Frontal cortex (tissue), 4 donors: Measurements from ENCODE around the gene SPAAR. TPM values are rescaled to one million over a fixed set of nuclear protein-coding genes. Genes with fewer than 3 reads are reported as not detected.

Experiments used
- DNase-seq, 2 donors: peaks; one replicate each; pipeline ENCODE4 v3.0.0; 2012; ENCODE audit warnings: low spot score in 2 of 2
- FAIRE-seq: peaks from 2 replicates; lab custom pipeline; 2012; peaks lifted over from hg19 to GRCh38; lab: Jason Lieb, UNC
- total RNA-seq: library from RNA; depleted of rRNA; stranded (reverse); fragments of >200 nt; gene quantifications from one replicate; pipeline ENCODE4 v1.2.3, GENCODE V29; 2014
- donor health status: control.
- donor health status: control.
- donor health status: control.

SPAAR gene
- total RNA-seq, 1 donor from 2014 or later = 0.41 TPM

DNA sequence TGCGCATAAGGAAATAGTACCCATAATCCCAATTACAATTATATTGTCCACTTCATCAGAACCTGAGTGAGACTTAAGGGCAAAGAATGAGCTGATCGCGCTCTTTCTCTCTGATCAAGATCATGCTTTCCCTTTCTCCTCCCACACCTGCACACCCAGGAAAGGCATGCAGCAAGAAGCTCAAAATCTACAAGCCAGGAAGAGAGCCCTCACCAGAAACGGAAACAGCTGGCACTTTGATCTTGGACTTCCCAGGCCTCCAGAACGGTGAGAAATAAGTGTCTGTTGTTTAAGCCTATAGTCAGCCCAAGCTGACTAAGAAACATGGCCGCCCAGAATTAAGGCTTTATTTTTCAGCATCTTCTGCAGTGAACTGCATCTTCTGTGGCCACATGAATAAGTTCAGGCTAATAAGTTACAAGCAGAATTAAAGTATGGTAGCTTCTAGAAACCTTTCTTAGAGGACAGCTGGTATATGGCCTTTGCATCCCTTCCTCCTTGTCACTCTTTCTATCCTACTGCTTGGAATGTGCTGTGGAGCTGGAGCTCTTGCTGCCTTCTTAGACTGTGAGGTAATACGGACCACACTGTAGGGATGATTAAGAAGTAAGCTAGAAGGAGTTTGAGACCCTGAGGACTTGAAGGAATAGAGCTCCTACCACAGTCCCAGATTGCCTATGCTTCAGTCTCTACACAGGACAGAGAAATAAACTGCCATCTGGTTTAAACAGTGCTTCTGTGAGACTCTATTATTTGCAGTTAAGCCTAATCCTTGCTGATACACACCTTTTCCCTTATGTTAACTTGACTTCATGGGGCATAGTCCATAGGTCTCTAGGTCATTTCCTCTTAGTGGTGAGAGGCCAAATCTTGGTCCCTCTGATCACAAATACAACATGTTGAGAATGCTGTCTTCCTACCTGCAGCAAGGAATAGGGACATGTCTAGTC lies 31.4 kb downstream of the SPAAR start:
- FAIRE-seq = no peak

GRCh38 chr9:35942286-35942685 lies 33.0 kb downstream of the SPAAR start:
- FAIRE-seq = no peak

More for the DNA sequence above, 31.4 kb downstream of the SPAAR start:
- DNase-seq = no peak

DNA sequence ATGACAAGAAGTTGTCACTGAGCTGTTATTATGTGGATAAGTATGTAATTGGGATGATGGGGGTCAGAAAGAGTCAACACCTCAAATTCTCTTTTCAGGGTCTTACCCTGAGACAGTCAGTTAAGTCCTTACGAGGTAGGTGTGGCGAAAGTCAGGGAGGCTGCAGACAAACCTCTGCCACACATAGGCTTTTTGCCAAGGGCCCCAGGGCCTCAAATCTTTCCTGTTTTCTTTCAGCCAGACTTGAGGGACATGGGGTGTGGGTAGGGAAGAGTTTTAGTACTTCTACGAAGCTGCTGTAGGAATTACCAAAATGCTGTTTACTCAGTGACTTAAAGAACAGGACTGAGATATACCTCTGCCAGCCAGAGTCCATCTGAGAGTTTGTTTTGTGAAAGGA lies 34.9 kb downstream of the SPAAR start:
- DNase-seq = no peak
- FAIRE-seq = no peak

More at GRCh38 chr9:35942286-35942685, 33.0 kb downstream of the SPAAR start:
- no peak for DNase-seq

GRCh38 chr9:35944841-35945240 lies 35.6 kb downstream of the SPAAR start:
- FAIRE-seq (no peak), DNase-seq (no peak)

GRCh38 chr9:35945341-35946018 lies 36.2 kb downstream of the SPAAR start:
- FAIRE-seq (peak; percentile 62), DNase-seq (peak; percentile 12 to 54)

DNA sequence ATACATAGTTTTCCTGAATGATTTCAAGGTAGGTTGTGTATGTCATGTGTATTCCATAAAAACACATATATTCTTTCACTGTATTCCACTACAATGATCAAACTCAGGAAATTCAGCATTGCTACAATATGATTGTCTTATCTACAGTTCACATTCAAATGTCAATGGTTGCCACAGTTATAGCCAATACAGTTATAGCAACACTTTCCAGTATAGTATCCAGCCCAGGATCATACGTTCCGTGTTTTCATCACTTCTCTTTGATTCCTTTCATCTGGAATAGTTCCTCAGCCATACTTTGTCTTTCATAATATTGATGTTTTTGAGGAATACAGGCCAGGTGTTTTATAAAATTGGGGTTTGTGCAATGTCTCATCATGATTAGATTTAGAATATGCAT lies 39.2 kb downstream of the SPAAR start:
- no peak for FAIRE-seq

DNA sequence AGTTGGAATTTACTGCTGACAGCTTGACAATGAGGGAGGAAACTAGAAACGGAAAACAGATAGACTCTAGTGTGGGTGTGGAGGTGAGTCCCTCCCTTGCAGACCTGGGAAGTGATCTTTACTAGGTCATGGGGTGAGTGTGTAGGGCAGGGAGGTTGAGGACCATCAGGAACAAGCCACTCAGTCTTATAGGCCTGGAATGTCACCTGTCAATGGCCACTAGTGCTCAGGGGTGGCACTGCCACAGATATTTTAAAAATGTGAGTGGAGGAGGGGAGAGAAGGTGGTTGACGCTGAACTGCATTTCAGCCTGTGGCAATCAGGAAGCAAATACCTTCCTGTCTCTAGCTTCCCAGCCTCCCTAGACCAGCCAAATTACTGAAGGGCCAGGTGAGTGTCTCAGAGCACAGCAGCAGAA lies 39.6 kb downstream of the SPAAR start:
- FAIRE-seq (no peak), DNase-seq (no peak)

More for the DNA sequence above, 39.2 kb downstream of the SPAAR start:
- no peak for DNase-seq

DNA sequence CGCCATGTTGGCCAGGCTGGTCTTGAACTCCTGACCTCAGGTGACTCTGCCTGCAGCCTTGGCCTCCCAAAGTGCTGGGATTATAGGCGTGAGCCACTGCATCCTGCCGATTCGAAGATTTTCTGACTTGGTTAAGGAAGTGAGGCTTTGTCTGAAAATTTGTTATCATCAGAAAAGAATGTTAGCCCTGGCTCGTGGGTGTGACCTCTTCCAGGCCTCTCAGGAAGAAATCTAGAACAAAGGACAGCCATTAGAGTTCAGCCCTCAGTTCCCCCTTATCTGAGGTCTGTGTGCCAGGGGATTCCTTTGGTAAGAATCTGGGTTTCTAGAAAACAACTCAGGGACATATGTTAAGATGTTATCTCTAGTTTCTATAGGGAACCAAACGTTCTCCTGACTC lies 42.4 kb downstream of the SPAAR start:
- FAIRE-seq = no peak
- no peak for DNase-seq

DNA sequence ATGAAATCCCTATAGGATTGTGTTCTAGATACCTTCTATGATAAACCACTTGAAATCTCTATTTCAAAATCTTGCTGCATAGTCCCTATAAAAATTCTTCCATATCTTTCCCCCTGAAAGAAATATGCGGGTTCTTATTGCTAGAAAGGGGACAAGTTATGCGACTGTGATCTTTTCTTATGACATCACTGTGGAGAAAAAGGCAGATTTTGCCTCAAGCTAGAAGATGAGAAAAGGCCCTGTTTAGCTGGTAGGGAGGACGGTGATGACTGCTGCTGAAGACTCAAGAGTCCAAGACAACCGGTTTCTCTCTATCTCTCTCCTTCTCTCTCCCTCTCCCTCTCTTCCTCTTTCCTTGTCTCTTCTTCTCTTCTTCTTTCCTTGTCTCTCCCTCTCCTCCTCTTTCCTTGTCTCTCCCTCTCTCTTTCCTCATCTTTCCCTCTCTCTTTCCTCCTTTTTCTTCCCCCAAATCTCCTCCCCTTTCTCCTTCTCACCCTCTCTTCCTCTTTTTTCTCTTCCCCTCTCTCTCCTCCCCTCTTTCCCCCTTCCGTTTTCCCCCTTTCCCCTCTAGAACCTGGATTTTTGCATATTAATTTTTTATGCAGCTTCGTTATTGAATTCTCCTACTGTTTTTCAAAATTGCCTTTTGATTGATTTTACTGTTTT lies 43.4 kb downstream of the SPAAR start:
- no peak for DNase-seq
- no peak for FAIRE-seq

DNA sequence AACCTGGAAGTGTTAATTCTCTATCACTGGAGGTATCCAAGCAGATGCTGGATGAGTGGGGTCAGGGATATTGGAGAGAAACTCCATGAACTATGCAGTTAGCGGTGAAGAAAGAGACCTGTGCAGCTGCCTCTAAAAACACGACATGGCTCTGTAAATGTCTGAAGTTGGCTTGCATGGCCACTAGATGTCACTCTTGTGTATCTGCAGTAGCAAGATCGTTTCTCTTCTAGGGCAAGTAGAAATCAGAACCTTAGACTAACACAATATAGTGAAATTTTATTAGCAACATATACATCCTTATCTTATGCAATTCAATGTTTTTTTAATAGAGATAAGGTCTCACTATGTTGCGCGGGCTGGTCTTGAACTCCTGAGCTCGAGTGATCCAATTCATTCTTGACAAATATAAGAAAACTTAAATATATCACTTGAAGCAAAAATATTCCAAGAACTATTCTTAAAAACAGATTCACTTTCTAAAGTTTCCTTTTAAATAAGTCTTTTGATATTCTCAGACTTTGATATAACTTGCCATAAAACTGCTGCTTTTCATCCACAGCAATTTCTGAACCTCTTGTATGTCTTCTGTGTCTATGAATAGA lies 45.8 kb downstream of the SPAAR start:
- FAIRE-seq = peak; percentile 50

DNA sequence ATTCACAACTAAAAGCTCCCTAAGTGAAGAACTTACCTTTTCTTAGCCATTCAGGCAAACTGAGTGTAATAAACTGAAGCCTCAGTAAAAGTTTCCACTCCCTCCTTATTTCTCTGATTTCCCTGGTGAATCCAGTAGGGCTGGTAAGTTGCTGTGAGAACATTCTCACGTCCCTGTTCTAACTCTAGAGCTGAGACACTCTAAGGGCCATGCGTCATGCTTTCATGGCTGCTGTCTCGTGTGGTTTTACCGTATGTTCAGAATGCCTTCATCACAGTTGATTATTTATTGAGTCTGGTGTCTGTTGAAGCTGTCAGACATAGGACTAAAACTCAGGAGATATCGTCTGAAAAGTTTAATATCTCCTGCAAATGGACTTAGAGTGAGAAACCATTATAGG lies 47.4 kb downstream of the SPAAR start:
- no peak for DNase-seq
- no peak for FAIRE-seq

More for the DNA sequence above, 45.8 kb downstream of the SPAAR start:
- peak in 1 of 2 donors; percentile 48 for DNase-seq

- DNase-seq (no peak), FAIRE-seq (no peak)
These were observed 49.0 kb downstream of the SPAAR start, which contains the start of gene OR2S2 for GRCh38 chr9:35958104-35958837. TSS of gene OR2S2 (minus strand) at chr9:35958154. CDS start at chr9:35958098, 56 bp downstream.

- DNase-seq (no peak), FAIRE-seq (no peak)
These were observed 50.9 kb downstream of the SPAAR start for GRCh38 chr9:35960039-35960655.

Other genes starting within 250 kb of the SPAAR start
- gene ARHGEF39, start 244.3 kb upstream of the SPAAR start, total RNA-seq = 0.41 TPM
- gene CA9, start 235.6 kb upstream of the SPAAR start, total RNA-seq = 0.82 TPM
- gene TPM2, start 219.6 kb upstream of the SPAAR start, total RNA-seq = 11.0 TPM
- gene TLN1, start 177.3 kb upstream of the SPAAR start, total RNA-seq = 16.3 TPM
- 30.6 TPM for gene CREB3, start 176.8 kb upstream of the SPAAR start, total RNA-seq
- 48.9 TPM for gene GBA2, start 160.3 kb upstream of the SPAAR start, total RNA-seq
- 10.2 TPM for gene RGP1, start 160.2 kb upstream of the SPAAR start, total RNA-seq
- 0.41 TPM for gene MSMP, start 155.2 kb upstream of the SPAAR start, total RNA-seq
- gene NPR2, start 117.9 kb upstream of the SPAAR start, total RNA-seq = 11.0 TPM
- gene SPAG8, start 97.2 kb upstream of the SPAAR start, total RNA-seq = 2.9 TPM
- gene HINT2, start 94.4 kb upstream of the SPAAR start, total RNA-seq = 9.0 TPM
- not detected for gene FAM221B, start 80.8 kb upstream of the SPAAR start, total RNA-seq
- gene TMEM8B, start 80.3 kb upstream of the SPAAR start, total RNA-seq = 4.1 TPM
- gene OR13J1, start 39.1 kb upstream of the SPAAR start, total RNA-seq = not detected
- 0.82 TPM for gene HRCT1, start 3.3 kb upstream of the SPAAR start, total RNA-seq
- not detected for gene OR2S2, start 48.7 kb downstream of the SPAAR start, total RNA-seq
- gene RECK, start 127.4 kb downstream of the SPAAR start, total RNA-seq = 7.3 TPM
- gene GLIPR2, start 227.2 kb downstream of the SPAAR start, total RNA-seq = 8.6 TPM